ENCODE measurements around the gene FAM120C. TPM values are rescaled to one million over a fixed set of nuclear protein-coding genes. Genes with fewer than 3 reads are reported as not detected.

FAM120C gene
- total RNA-seq (2014; rRNA removed; shearing (Covaris generic)): 2.4 and 3.5 TPM in 2 replicates

- peak; percentile 69 for DNase-seq (ENCODE audit: low spot score)
These were observed at the start of gene FAM120C for GRCh38 chrX:54182864-54183613. FAM120C (minus strand) TSS chrX:54183254; CDS start chrX:54183198, 56 bp downstream.

- DNase-seq (ENCODE audit: low spot score): no peak
These were observed 47.5 kb upstream of the FAM120C start for GRCh38 chrX:54230435-54231148.

- no peak for DNase-seq (ENCODE audit: low spot score)
These were observed 40.5 kb upstream of the FAM120C start for GRCh38 chrX:54223581-54223980.

- DNase-seq (ENCODE audit: low spot score): no peak
These were observed 30.5 kb upstream of the FAM120C start for GRCh38 chrX:54213603-54214002.

GRCh38 chrX:54208531-54208930 is 25.5 kb upstream of the FAM120C start:
- DNase-seq (ENCODE audit: low spot score): no peak

- no peak for DNase-seq (ENCODE audit: low spot score)
These were observed 15.2 kb upstream of the FAM120C start for GRCh38 chrX:54198262-54198661.

GRCh38 chrX:54194982-54195588 is 12.0 kb upstream of the FAM120C start:
- no peak for DNase-seq (ENCODE audit: low spot score)

GRCh38 chrX:54193085-54193821 is 10.2 kb upstream of the FAM120C start:
- DNase-seq (ENCODE audit: low spot score): no peak

GRCh38 chrX:54184474-54184873 is 1.4 kb upstream of the FAM120C start:
- DNase-seq (ENCODE audit: low spot score): no peak

GRCh38 chrX:54182194-54182863 is 725 bp downstream of the FAM120C start:
- DNase-seq (ENCODE audit: low spot score): peak; percentile 19

- no peak for DNase-seq (ENCODE audit: low spot score)
These were observed 1.7 kb downstream of the FAM120C start for GRCh38 chrX:54181202-54181953.

- DNase-seq (ENCODE audit: low spot score): peak; percentile 8
These were observed 2.7 kb downstream of the FAM120C start for GRCh38 chrX:54180403-54180802.

GRCh38 chrX:54178100-54178940 is 4.7 kb downstream of the FAM120C start:
- DNase-seq (ENCODE audit: low spot score): peak; percentile 73

- no peak for DNase-seq (ENCODE audit: low spot score)
These were observed 5.7 kb downstream of the FAM120C start for GRCh38 chrX:54177306-54177705.

- no peak for DNase-seq (ENCODE audit: low spot score)
These were observed 9.3 kb downstream of the FAM120C start for GRCh38 chrX:54173791-54174190.

- DNase-seq (ENCODE audit: low spot score): no peak
These were observed 10.6 kb downstream of the FAM120C start for GRCh38 chrX:54172455-54172854.

GRCh38 chrX:54171527-54172250 is 11.4 kb downstream of the FAM120C start:
- DNase-seq (ENCODE audit: low spot score): no peak

GRCh38 chrX:54171091-54171490 is 12.0 kb downstream of the FAM120C start:
- no peak for DNase-seq (ENCODE audit: low spot score)

- DNase-seq (ENCODE audit: low spot score): no peak
These were observed 16.1 kb downstream of the FAM120C start for GRCh38 chrX:54166915-54167314.

Data from A172 (cell line).